H1 (cell line): ENCODE measurements around the gene NFIC. TPM values are rescaled to one million over a fixed set of nuclear protein-coding genes. Genes with fewer than 3 reads are reported as not detected.
A peak's percentile ranks its signal among the peaks of the same experiment; 100 is the strongest.

ENCODE experiments used
- CTCF ChIA-PET: fragments of 300-600 bp; sonication (Branson Sonifier 250); formaldehyde crosslinking; loops from one replicate; lab custom pipeline; 2021; ENCODE audit not compliant: partially characterized antibody; lab: Charles Lee
- POLR2A ChIA-PET: fragments of 300-600 bp; sonication (Branson Sonifier 250); formaldehyde crosslinking; loops from one replicate; lab custom pipeline; 2021; ENCODE audit warnings: inconsistent platforms; ENCODE audit not compliant: partially characterized antibody; lab: Charles Lee
- DNase-seq, 2 experiments: peaks; one replicate each; pipeline versions ENCODE4 v3.0.0 to v3.0.0-alpha.2; 2010 to 2022; ENCODE audit warnings: low spot score in 2 of 2, low read depth in 1 of 2, mixed read lengths in 1 of 2
- FAIRE-seq: peaks from 2 replicates; lab custom pipeline; 2011; peaks lifted over from hg19 to GRCh38; lab: Jason Lieb, UNC
- H2AFZ ChIP-seq: 2 replicates; pipeline ENCODE4 v1.8.1; 2012; ENCODE audit warnings: low read length, inconsistent platforms
- H2AK5ac ChIP-seq: 2 replicates; pipeline ENCODE4 v1.6.1; 2013; ENCODE audit warnings: low read depth, low read length
- H2BK120ac ChIP-seq: replicated peaks from 2 replicates; pipeline ENCODE3; 2013; ENCODE audit warnings: low read depth, low read length, inconsistent platforms
- H2BK12ac ChIP-seq: 2 replicates; pipeline ENCODE4 v1.6.1; 2013; ENCODE audit warnings: low read depth, low read length
- H2BK15ac ChIP-seq: 2 replicates; pipeline ENCODE4 v1.6.1; 2013; ENCODE audit warnings: low read length
- H2BK20ac ChIP-seq: 2 replicates; pipeline ENCODE4 v1.6.1; 2013; ENCODE audit warnings: low read length
- H2BK5ac ChIP-seq: 2 replicates; pipeline ENCODE4 v1.6.1; 2013; ENCODE audit warnings: low read depth, low read length
- H3K14ac ChIP-seq: 2 replicates; pipeline ENCODE4 v1.6.1; 2013; ENCODE audit warnings: inconsistent platforms; ENCODE audit not compliant: insufficient read length
- H3K18ac ChIP-seq: 2 replicates; pipeline ENCODE4 v1.6.1; 2013; ENCODE audit warnings: low read length; ENCODE audit errors: extremely low read depth
- H3K23ac ChIP-seq: 2 replicates; pipeline ENCODE4 v1.6.1; 2013; ENCODE audit warnings: inconsistent platforms; ENCODE audit not compliant: insufficient read length
- H3K23me2 ChIP-seq: 2 replicates; pipeline ENCODE4 v1.6.1; 2013; ENCODE audit warnings: low read depth, low read length
- H3K27ac ChIP-seq: 2 replicates; pipeline ENCODE4 v1.6.1; 2011; ENCODE audit warnings: low read depth, low read length, inconsistent platforms
- H3K27me3 ChIP-seq, 4 experiments: replicated peaks in 1 of 4; 1 replicate in 1 of 4; 2 replicates in 3 of 4; pipeline versions ENCODE4 v1.6.1 to v1.8.1; 2011 to 2013; ENCODE audit warnings: low read length in 3 of 4, mild to moderate bottlenecking in 3 of 4, inconsistent platforms in 2 of 4, mixed read lengths in 2 of 4, moderate library complexity in 1 of 4; ENCODE audit not compliant: control insufficient read depth in 3 of 4, insufficient read depth in 3 of 4; ENCODE audit errors: extremely low read depth in 1 of 4
- H3K36me3 ChIP-seq, 4 experiments: 2 replicates each; pipeline versions ENCODE4 v1.6.1 to v1.8.1; 2011 to 2013; ENCODE audit warnings: mild to moderate bottlenecking in 4 of 4, low read length in 3 of 4, moderate library complexity in 2 of 4, control low read depth in 1 of 4, inconsistent platforms in 1 of 4; ENCODE audit not compliant: insufficient read depth in 4 of 4, control insufficient read depth in 2 of 4
- H3K4ac ChIP-seq: replicated peaks from 2 replicates; pipeline ENCODE3; 2013; ENCODE audit warnings: low read length, low read depth, mixed read lengths, inconsistent platforms; ENCODE audit not compliant: insufficient read length
- H3K4me1 ChIP-seq, 4 experiments: replicated peaks in 1 of 4; 1 replicate in 1 of 4; 2 replicates in 3 of 4; pipeline versions ENCODE4 v1.6.1 to v1.8.1; 2011 to 2013; ENCODE audit warnings: low read length in 3 of 4, inconsistent platforms in 2 of 4, mixed read lengths in 1 of 4; ENCODE audit not compliant: insufficient read depth in 4 of 4, control insufficient read depth in 3 of 4
- H3K4me2 ChIP-seq, 2 experiments: 2 replicates each; pipeline versions ENCODE4 v1.6.1 to v1.8.1; 2011 to 2013; ENCODE audit warnings: low read depth in 2 of 2, low read length in 2 of 2, control low read depth in 1 of 2, inconsistent platforms in 1 of 2, mild to moderate bottlenecking in 1 of 2; ENCODE audit not compliant: insufficient read depth in 1 of 2
- H3K4me3 ChIP-seq, 4 experiments: fragments of 200-600, 300-600 bp in 1 of 4; sonication (generic), shearing (Covaris generic), sonication (Bioruptor Twin) in 1 of 4; 2 replicates each; pipeline versions ENCODE4 v1.5.1 to v1.8.1; 2011 to 2016; ENCODE audit warnings: low read length in 4 of 4, low read depth in 3 of 4, control low read depth in 2 of 4, inconsistent platforms in 2 of 4, mild to moderate bottlenecking in 2 of 4, mixed read lengths in 1 of 4, moderate library complexity in 1 of 4; ENCODE audit not compliant: insufficient read depth in 2 of 4; ENCODE audit errors: extremely low read depth in 1 of 4
- H3K56ac ChIP-seq: replicated peaks from 2 replicates; pipeline ENCODE3; 2013; ENCODE audit warnings: low read depth, mild to moderate bottlenecking, mixed read lengths, low read length, inconsistent platforms; ENCODE audit not compliant: insufficient read length
- H3K79me1 ChIP-seq: 2 replicates; pipeline ENCODE4 v1.6.1; 2013; ENCODE audit warnings: low read depth, low read length, control low read depth
- H3K79me2 ChIP-seq, 2 experiments: 2 replicates each; pipeline versions ENCODE4 v1.6.1 to v1.8.1; 2012 to 2013; ENCODE audit warnings: low read length in 2 of 2, mild to moderate bottlenecking in 2 of 2, inconsistent platforms in 1 of 2; ENCODE audit not compliant: insufficient read depth in 2 of 2, control insufficient read depth in 1 of 2
- H3K9ac ChIP-seq, 4 experiments: replicated peaks in 1 of 4; 1 replicate in 1 of 4; 2 replicates in 3 of 4; pipeline versions ENCODE4 v1.6.1 to v1.8.1; 2011 to 2013; ENCODE audit warnings: low read depth in 3 of 4, low read length in 3 of 4, control low read depth in 2 of 4, mild to moderate bottlenecking in 2 of 4, moderate library complexity in 2 of 4, inconsistent platforms in 1 of 4; ENCODE audit errors: extremely low read depth in 1 of 4
- H3K9me3 ChIP-seq, 2 experiments: 2 replicates each; pipeline versions ENCODE4 v1.6.1 to v1.8.1; 2012 to 2013; ENCODE audit warnings: mild to moderate bottlenecking in 2 of 2, moderate library complexity in 2 of 2, control low read depth in 1 of 2, inconsistent platforms in 1 of 2, low read depth in 1 of 2, low read length in 1 of 2, mixed read lengths in 1 of 2; ENCODE audit not compliant: insufficient read depth in 2 of 2
- H4K20me1 ChIP-seq, 2 experiments: replicated peaks in 1 of 2; 2 replicates each; pipeline versions ENCODE3 to v1.8.1; 2011 to 2013; ENCODE audit warnings: inconsistent platforms in 2 of 2, low read length in 2 of 2, mild to moderate bottlenecking in 1 of 2; ENCODE audit not compliant: insufficient read depth in 2 of 2, control insufficient read depth in 1 of 2
- H4K5ac ChIP-seq: 2 replicates; pipeline ENCODE4 v1.6.1; 2013; ENCODE audit warnings: low read length, low read depth, mixed read lengths, inconsistent platforms; ENCODE audit not compliant: insufficient read length
- H4K8ac ChIP-seq: 2 replicates; pipeline ENCODE4 v1.8.0; 2013; ENCODE audit warnings: mild to moderate bottlenecking, moderate library complexity, low read length, inconsistent platforms; ENCODE audit not compliant: insufficient read depth; ENCODE audit errors: extremely low read depth
- H4K91ac ChIP-seq: replicated peaks from 2 replicates; pipeline ENCODE3; 2013; ENCODE audit warnings: low read length, mixed read lengths, inconsistent platforms; ENCODE audit not compliant: insufficient read length
- ATF3 ChIP-seq: IDR thresholded peaks from 2 replicates; pipeline ENCODE4 v1.6.1; 2011; ENCODE audit warnings: low read depth, mild to moderate bottlenecking, low read length; ENCODE audit not compliant: insufficient read depth
- CTCF ChIP-seq, 3 experiments: IDR thresholded peaks; 1 replicate in 2 of 3; 2 replicates in 1 of 3; pipeline versions ENCODE4 v1.5.1 to v1.6.1; 2011; ENCODE audit warnings: low read length in 3 of 3, mild to moderate bottlenecking in 3 of 3, inconsistent platforms in 2 of 3, low read depth in 1 of 3, moderate library complexity in 1 of 3; ENCODE audit not compliant: insufficient read depth in 1 of 3; ENCODE audit errors: control extremely low read depth in 1 of 3
- EGR1 ChIP-seq: IDR thresholded peaks from 2 replicates; pipeline ENCODE4 v1.6.1; 2011; ENCODE audit warnings: low read depth, low read length, borderline replicate concordance
- JUN ChIP-seq: IDR thresholded peaks from 2 replicates; pipeline ENCODE4 v1.6.1; 2011; ENCODE audit warnings: low read depth, mild to moderate bottlenecking, improper control_type of control experiment, low read length
- RAD21 ChIP-seq, 2 experiments: IDR thresholded peaks in 1 of 2; conservative IDR thresholded peaks in 1 of 2; 2 replicates each; pipeline ENCODE4 v1.6.1; 2011; ENCODE audit warnings: low read depth in 2 of 2, low read length in 2 of 2, improper control_type of control experiment in 1 of 2, inconsistent platforms in 1 of 2, mild to moderate bottlenecking in 1 of 2, moderate library complexity in 1 of 2
- SP4 ChIP-seq: IDR thresholded peaks from 2 replicates; pipeline ENCODE4 v1.6.1; 2012; ENCODE audit warnings: low read length, inconsistent platforms
- TBP ChIP-seq: IDR thresholded peaks from 2 replicates; pipeline ENCODE4 v1.6.1; 2011; ENCODE audit warnings: low read depth, low read length, improper control_type of control experiment
- WGBS, 2 experiments: shearing (Covaris generic) in 1 of 2; methylation state at CpG; one replicate each; pipeline versions ENCODE4 v1.1.6 to v1.1.7; 2013 to 2015; ENCODE audit warnings: low lambda C conversion rate in 2 of 2, mixed read lengths in 2 of 2, inconsistent platforms in 1 of 2, low coverage in 1 of 2, missing lambda C conversion rate in 1 of 2; ENCODE audit not compliant: insufficient replicate concordance in 2 of 2, insufficient coverage in 1 of 2, insufficient read length in 1 of 2; ENCODE audit errors: extremely low coverage in 1 of 2, missing lambda C conversion rate in 1 of 2; 5-methylcytosine and 5-hydroxymethylcytosine counted together
- polyA plus RNA-seq, 7 experiments: library from polyadenylated mRNA; depleted of rRNA in 3 of 7; stranded (reverse) in 5 of 7; unstranded in 2 of 7; fragments of >200 nt in 5 of 7; fragments of 200-250 nt in 2 of 7; gene quantifications; 1 replicate in 5 of 7; 2 replicates in 1 of 7; 4 replicates in 1 of 7; pipeline versions ENCODE4 v1.2.1 to v1.2.3, GENCODE V29; 2011 to 2013; ENCODE audit warnings: missing spikeins in 2 of 7, mixed read lengths in 2 of 7
- total RNA-seq: library from RNA; stranded (reverse); fragmentation: NEBNext Ultra II Directional; extraction: Animal tissue kit (Norgen Biotek cat#: 25700); gene quantifications from 2 replicates; pipeline ENCODE4 v1.2.1, GENCODE V29; 2021

The NFIC gene
- total and polyA plus RNA-seq, 2 of the 8 experiments (the other 6 are each of a cell fraction or from before 2014, with no cell fraction given), result 0.56 to 3.2 TPM

GRCh38 chr19:3500429-3501101, 134.2 kb downstream of the NFIC start, which contains the start of gene DOHH:
Gene DOHH, minus strand, starts transcription at chr19:3500674. Its CDS starts 3,860 bp downstream, at chr19:3496814.
- H3K14ac ChIP-seq, result no peak within 1 kb of the TSS
- H3K23me2 ChIP-seq, result peaks cover 8% of the 10 kb centered on the region
- no peaks in the 10 kb centered on the region for H3K9me3 ChIP-seq
- peak within 1 kb of the TSS; percentile 99; the same call in 1 of the 2 replicates for H4K8ac ChIP-seq
- peak within 1 kb of the TSS; percentile 100 for H3K27ac ChIP-seq
- H3K18ac ChIP-seq, result peak within 1 kb of the TSS; percentile 100
- H2AK5ac ChIP-seq, result peak within 1 kb of the TSS; percentile 11
- peaks cover 1 to 8% of the 10 kb centered on the region in 2 experiments for H4K20me1 ChIP-seq
- H3K27me3 ChIP-seq, result no peaks in the 10 kb centered on the region
- peak within 1 kb of the TSS; percentile 89 to 94 for H3K4me2 ChIP-seq
- peak within 1 kb of the TSS; percentile 100; the same call in 1 of the 2 replicates for H2BK15ac ChIP-seq
- H3K56ac ChIP-seq, result peak within 1 kb of the TSS; percentile 97
- peaks cover 0 to 30% of the 10 kb centered on the region in 2 experiments; a peak in 2 of 4 replicates for H3K79me2 ChIP-seq
- no peaks in the 10 kb centered on the region; a peak in 3 of 7 replicates for H3K4me1 ChIP-seq
- peak within 1 kb of the TSS; percentile 100 for H4K91ac ChIP-seq
- peaks cover 2 to 12% (median 4%) of the 10 kb centered on the region in 4 experiments; a peak in 4 of 8 replicates for H3K36me3 ChIP-seq
- POLR2A ChIA-PET, result interaction anchor here (0.7 to 6.1 kb wide), 10 partner anchors 12 to 127 kb away, joined by 3 to 58 read pairs (median 4); partner anchors contain the start of genes SMIM24 and SMIM44
- peak within 1 kb of the TSS; percentile 91 for H3K4ac ChIP-seq
- H2BK20ac ChIP-seq, result peak within 1 kb of the TSS; percentile 99; the same call in 1 of the 2 replicates
- peaks cover 6% of the 10 kb centered on the region for H3K79me1 ChIP-seq
- peak within 1 kb of the TSS; percentile 99 for H2AFZ ChIP-seq
- DNase-seq (peak; percentile 91 to 96), FAIRE-seq (peak; percentile 97)
- peak within 1 kb of the TSS; percentile 96 for H2BK120ac ChIP-seq
- peak within 1 kb of the TSS; percentile 92 for H4K5ac ChIP-seq
- peak within 1 kb of the TSS; percentile 100 for H2BK12ac ChIP-seq
- H2BK5ac ChIP-seq, result peak within 1 kb of the TSS; percentile 100
- CTCF ChIA-PET, result interaction anchor here (0.6 to 2.2 kb wide), 5 partner anchors 15 to 1489 kb away, joined by 3 to 8 read pairs (median 4); no protein-coding TSS in a partner anchor
- H3K9ac ChIP-seq, result peak within 1 kb of the TSS; percentile 88 to 100 (median 99)
- H3K4me3 ChIP-seq, result peak within 1 kb of the TSS; percentile 77 to 98 (median 92)
- H3K23ac ChIP-seq, result no peak within 1 kb of the TSS
- WGBS, 2 experiments, result 2% methylated on average over 52 of the region's 52 CpGs; no CpG with 5 or more reads in 1 of the 2 experiments
- TF ChIP-seq JUN (no peak), CTCF (IDR thresholded peaks at IDR 0.05; ENCODE audit: control extremely low read depth in 1 of 3, insufficient read depth in 1 of 3, low read depth in 1 of 3, low read length in 3 of 3) (no peak), RAD21 (IDR thresholded peaks at IDR 0.05 in 1 of 2, conservative IDR thresholded peaks at IDR 0.05 in 1 of 2; ENCODE audit: low read depth in 2 of 2, low read length in 2 of 2) (no peak), ATF3 (peak; percentile 91), SP4 (peak; percentile 84; the same call in 1 of the 2 replicates), EGR1 (0 out of 2 replicates have a peak, but pooled peaks have one; percentile 58), TBP (peak; percentile 97)
